ENCODE data around the gene GIT1. TPM values are rescaled to one million over a fixed set of nuclear protein-coding genes. Genes with fewer than 3 reads are reported as not detected.

The GIT1 gene
- total and polyA plus RNA-seq, 2 experiments from 2014 or later, result 37.5 to 52.1 TPM

DNA sequence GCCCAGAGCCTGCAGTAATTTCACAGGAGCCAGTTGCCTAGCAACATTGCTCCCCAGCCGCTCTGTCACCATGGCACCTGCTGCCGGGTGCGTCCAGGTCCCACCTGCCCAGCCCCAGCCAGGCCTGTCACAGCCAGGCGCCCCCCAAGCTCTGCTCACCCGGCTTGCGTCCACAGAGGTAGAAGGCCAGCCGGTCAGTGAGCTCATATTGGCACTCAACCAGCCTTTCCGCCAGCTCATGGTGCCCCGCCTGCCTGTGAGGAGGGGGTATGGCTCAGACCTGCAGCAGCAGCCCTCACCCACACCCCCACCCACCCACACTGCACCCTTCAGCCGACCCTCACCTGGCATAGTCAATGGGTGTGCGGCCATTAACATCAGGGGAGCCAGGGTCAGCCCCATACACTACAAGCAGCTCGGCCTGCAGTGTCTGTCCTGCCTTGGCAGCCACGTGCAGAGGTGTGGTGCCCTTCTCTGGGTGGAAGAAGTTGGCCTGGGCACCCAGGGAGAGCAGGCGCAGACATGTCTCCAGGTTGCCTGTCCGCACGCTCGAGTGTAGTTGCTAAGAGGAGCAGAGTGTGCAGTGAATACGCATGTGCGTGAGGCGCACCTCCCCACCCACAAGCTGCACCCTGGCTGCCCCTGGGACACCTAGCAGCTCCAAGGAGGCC, 7.7 kb downstream of the GIT1 start:
- no peaks in the 10 kb centered on the region for H3K27me3 ChIP-seq
- H3K4me3 ChIP-seq, result no peak overlapping the region
- H3K27ac ChIP-seq, result no peak overlapping the region
- peaks cover 4% of the 10 kb centered on the region for H3K4me1 ChIP-seq (ENCODE audit: low read depth)
- TF ChIP-seq, protein P1, sequence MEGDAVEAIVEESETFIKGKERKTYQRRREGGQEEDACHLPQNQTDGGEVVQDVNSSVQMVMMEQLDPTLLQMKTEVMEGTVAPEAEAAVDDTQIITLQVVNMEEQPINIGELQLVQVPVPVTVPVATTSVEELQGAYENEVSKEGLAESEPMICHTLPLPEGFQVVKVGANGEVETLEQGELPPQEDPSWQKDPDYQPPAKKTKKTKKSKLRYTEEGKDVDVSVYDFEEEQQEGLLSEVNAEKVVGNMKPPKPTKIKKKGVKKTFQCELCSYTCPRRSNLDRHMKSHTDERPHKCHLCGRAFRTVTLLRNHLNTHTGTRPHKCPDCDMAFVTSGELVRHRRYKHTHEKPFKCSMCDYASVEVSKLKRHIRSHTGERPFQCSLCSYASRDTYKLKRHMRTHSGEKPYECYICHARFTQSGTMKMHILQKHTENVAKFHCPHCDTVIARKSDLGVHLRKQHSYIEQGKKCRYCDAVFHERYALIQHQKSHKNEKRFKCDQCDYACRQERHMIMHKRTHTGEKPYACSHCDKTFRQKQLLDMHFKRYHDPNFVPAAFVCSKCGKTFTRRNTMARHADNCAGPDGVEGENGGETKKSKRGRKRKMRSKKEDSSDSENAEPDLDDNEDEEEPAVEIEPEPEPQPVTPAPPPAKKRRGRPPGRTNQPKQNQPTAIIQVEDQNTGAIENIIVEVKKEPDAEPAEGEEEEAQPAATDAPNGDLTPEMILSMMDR (IDR thresholded peaks at IDR 0.05; ENCODE audit: low read depth, low read length), result no peak
- no peak for DNase-seq (ENCODE audit: low read depth in 1 of 2, low spot score in 1 of 2)
- no peaks in the 10 kb centered on the region for H3K36me3 ChIP-seq
- no peaks in the 10 kb centered on the region for H3K9me3 ChIP-seq (ENCODE audit: low read depth)

DNA sequence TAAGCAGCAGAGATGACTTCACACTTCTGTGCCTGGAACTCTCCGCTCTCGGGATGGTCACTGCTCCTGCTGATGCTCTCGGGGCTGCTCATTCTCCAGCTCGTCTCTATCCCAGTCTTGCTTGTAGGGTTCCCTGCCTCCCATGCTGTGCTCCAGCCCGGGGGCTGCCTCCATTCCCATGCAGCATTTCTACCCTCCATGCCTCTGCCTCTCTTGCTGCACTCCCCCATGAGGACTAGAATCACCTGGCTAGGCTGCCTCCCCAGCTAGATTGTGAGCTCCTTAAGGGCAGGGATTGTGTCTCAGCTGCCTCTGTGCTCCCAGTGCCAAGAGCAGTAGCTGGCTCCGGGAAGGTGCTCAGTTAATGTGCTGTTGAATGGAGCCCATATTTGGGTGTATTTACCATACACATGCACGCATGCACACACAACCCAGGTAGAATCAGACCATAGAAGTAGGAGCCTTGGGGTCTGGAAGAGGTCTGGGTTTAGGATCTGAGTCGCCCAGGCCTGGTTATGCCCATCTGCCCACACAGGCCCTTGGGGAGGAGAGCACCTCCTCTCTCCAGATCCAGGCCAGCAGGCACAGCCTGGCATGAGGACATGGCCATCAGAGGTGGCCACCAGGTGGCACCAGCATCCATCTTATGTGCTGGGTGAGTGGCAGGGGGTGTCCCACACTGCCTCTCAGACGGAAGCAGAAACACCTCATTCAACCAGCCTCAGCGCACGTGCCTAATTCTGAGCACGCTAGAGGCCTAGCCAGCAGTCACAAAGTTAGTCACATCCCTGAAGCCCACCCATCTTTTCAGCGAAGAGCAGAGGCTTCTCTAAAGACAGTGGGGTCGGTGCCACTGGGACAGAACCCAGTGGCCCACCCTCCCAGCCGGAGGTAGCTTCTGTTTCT, 9.3 kb downstream of the GIT1 start:
- H3K9me3 ChIP-seq (ENCODE audit: low read depth), result no peaks in the 10 kb centered on the region
- peaks cover 4% of the 10 kb centered on the region for H3K4me1 ChIP-seq (ENCODE audit: low read depth)
- H3K27me3 ChIP-seq, result no peaks in the 10 kb centered on the region
- no peak overlapping the region for H3K4me3 ChIP-seq
- TF ChIP-seq, protein P1 (IDR thresholded peaks at IDR 0.05; ENCODE audit: low read depth, low read length), result peak; percentile 83
- DNase-seq (ENCODE audit: low read depth in 1 of 2, low spot score in 1 of 2), result peak; percentile 78 to 82
- H3K27ac ChIP-seq, result no peak overlapping the region
- H3K36me3 ChIP-seq, result peaks cover 6% of the 10 kb centered on the region

DNA sequence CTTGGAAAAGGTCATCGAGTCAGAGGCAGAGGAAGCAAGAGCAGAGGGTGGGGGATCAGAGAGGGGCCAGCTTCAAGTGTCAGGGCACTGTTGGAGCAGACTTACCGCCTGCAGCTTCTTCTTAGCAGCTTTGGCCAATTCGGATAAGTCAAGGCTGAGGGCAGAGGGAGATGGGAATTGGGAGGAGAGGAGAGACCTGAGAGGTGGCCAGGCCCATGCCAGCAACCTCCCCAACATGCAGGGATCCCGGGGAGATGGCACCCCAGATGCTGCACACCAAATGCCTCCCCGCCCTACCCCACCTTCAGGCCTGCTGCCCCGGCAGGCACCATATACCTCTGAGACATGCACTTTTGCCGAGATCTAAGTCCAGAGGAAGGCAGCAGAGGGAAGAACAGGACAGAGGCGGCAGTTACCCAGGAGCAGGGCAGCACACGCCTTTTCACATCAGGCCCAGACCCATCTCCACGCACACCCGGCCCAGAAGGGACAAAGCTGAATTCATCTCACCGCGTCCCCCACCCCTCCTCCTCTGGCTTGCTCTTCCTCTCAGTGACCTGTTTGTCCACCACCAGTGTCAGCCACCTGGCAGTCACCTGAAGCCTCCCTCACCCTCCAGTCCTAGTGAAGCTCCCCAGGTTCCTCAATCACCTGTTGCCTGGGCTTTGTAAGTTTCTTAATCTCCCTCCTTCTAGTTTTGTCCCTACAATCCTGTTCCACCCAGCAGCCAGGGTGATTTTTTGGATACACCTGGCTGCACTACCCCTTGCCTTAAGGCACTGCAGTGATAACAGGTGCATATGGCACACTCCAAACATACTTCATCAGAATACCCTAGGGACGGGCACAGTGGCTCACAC, 10.6 kb downstream of the GIT1 start:
- Histone ChIP-seq H3K9me3 (ENCODE audit: low read depth) (no peaks in the 10 kb centered on the region), H3K27me3 (no peaks in the 10 kb centered on the region), H3K36me3 (peaks cover 6% of the 10 kb centered on the region), H3K4me1 (ENCODE audit: low read depth) (no peaks in the 10 kb centered on the region), H3K27ac (no peak overlapping the region), H3K4me3 (no peak overlapping the region)
- TF ChIP-seq, protein P1 (IDR thresholded peaks at IDR 0.05; ENCODE audit: low read depth, low read length), result no peak
- no peak for DNase-seq (ENCODE audit: low read depth in 1 of 2, low spot score in 1 of 2)

DNA sequence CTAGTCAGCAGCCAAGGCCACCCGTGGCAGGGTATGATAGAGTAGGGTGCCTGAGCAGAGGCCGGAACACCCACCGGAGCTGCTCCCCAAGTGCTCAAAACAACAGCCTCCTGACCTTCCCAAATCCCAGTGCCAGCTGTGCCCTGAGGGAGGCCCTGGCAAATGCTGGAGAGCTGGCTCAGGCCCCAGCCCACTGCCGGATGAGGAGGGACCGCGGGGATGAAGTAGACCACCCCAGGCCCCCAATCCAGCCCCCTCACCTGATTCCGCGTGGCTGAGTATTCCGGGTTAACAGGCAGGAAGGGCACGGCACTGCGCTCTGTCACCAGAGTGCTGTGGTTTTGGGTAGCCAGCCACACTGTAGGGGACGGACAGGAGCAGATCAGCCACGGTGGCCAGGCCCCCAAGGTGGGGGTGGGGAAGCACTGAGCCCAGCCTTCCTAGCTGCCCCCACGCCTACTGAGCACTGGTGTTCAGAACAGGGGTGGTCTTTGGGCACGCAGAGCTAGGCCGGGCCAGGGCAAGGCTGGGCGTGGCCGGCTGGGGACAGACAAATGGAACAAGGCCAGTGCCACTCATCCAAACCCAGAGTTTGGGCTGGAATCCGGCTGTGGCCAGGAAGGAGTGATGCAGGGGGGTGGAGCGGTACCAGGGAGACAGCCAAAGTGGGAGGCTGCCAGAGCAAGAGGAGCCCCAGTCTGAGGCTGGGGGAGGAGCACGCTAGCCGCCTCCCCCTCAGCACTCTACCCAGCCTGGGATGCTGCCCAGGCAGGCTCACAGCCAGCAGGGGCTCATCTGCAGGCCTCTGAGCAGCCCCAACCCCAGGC, 11.8 kb downstream of the GIT1 start:
- no peak overlapping the region for H3K27ac ChIP-seq
- TF ChIP-seq, protein P1 (IDR thresholded peaks at IDR 0.05; ENCODE audit: low read depth, low read length), result no peak

More for the DNA sequence above, 11.8 kb downstream of the GIT1 start:
- Histone ChIP-seq H3K9me3 (ENCODE audit: low read depth) (no peaks in the 10 kb centered on the region), H3K4me3 (no peak overlapping the region), H3K27me3 (no peaks in the 10 kb centered on the region), H3K4me1 (ENCODE audit: low read depth) (peaks cover 5% of the 10 kb centered on the region), H3K36me3 (peaks cover 10% of the 10 kb centered on the region)
- DNase-seq (ENCODE audit: low read depth in 1 of 2, low spot score in 1 of 2), result peak in 1 of 2 donors; percentile 71
